IPS-NIHi7 (cell line): ENCODE measurements around the gene SMCO4.
"Not testable (repeated sequence)": the region's sequence is repeated elsewhere in the genome, so short reads cannot be mapped to it uniquely, and the experiment has no call there.

Experiments
- DNase-seq: peaks from one replicate; pipeline ENCODE4 v3.0.0; 2012; ENCODE audit warnings: mixed read lengths; ENCODE audit errors: extremely low spot score

The SMCO4 gene

GRCh38 chr11:93543292-93543977 is at the start of gene SMCO4:
Gene SMCO4, minus strand, starts transcription at chr11:93543391. Its CDS starts 64,202 bp downstream, at chr11:93479189.
- DNase-seq = peak; percentile 92

- DNase-seq = no peak
Observed at GRCh38 chr11:93591247-93591898, 48.2 kb upstream of the SMCO4 start.

- no peak for DNase-seq
Observed at GRCh38 chr11:93589347-93589746, 46.2 kb upstream of the SMCO4 start.

GRCh38 chr11:93587858-93588581 is 44.8 kb upstream of the SMCO4 start:
- no peak for DNase-seq

- not testable (repeated sequence) for DNase-seq
Observed at GRCh38 chr11:93587425-93587824, 44.2 kb upstream of the SMCO4 start.

- peak; percentile 46 for DNase-seq
Observed at GRCh38 chr11:93585758-93586157, 42.6 kb upstream of the SMCO4 start.

GRCh38 chr11:93583490-93583889 is 40.3 kb upstream of the SMCO4 start:
- DNase-seq = no peak

GRCh38 chr11:93579187-93579751 is 36.1 kb upstream of the SMCO4 start:
- no peak for DNase-seq

GRCh38 chr11:93577286-93577685 is 34.1 kb upstream of the SMCO4 start:
- DNase-seq = no peak

- DNase-seq = not testable (repeated sequence)
Observed at GRCh38 chr11:93576870-93577269, 33.7 kb upstream of the SMCO4 start.

- DNase-seq = no peak
Observed at GRCh38 chr11:93574638-93575220, 31.5 kb upstream of the SMCO4 start.

- DNase-seq = no peak
Observed at GRCh38 chr11:93573184-93573583, 30.0 kb upstream of the SMCO4 start.

- no peak for DNase-seq
Observed at GRCh38 chr11:93572621-93573020, 29.4 kb upstream of the SMCO4 start.

- DNase-seq = no peak
Observed at GRCh38 chr11:93572171-93572570, 29.0 kb upstream of the SMCO4 start.

- DNase-seq = no peak
Observed at GRCh38 chr11:93571612-93572011, 28.4 kb upstream of the SMCO4 start.

- DNase-seq = no peak
Observed at GRCh38 chr11:93570759-93571413, 27.7 kb upstream of the SMCO4 start.

GRCh38 chr11:93569496-93569895 is 26.3 kb upstream of the SMCO4 start:
- no peak for DNase-seq

GRCh38 chr11:93568726-93569125 is 25.5 kb upstream of the SMCO4 start:
- DNase-seq = no peak

- DNase-seq = no peak
Observed at GRCh38 chr11:93567401-93567895, 24.3 kb upstream of the SMCO4 start.

- no peak for DNase-seq
Observed at GRCh38 chr11:93564895-93565294, 21.7 kb upstream of the SMCO4 start.

GRCh38 chr11:93563857-93564256 is 20.7 kb upstream of the SMCO4 start:
- no peak for DNase-seq
